Endodermal cell (in vitro differentiated cells): ENCODE measurements around the gene TBX15. TPM values are rescaled to one million over a fixed set of nuclear protein-coding genes. Genes with fewer than 3 reads are reported as not detected.
A peak's percentile ranks its signal among the peaks of the same experiment; 100 is the strongest.

Experiments
- DNase-seq: peaks from one replicate; pipeline ENCODE4 v3.0.0-alpha.2; 2017
- H3K27ac ChIP-seq: 2 replicates; pipeline ENCODE4 v1.5.1; 2013; ENCODE audit warnings: mild to moderate bottlenecking, low read depth, low read length, moderate library complexity
- H3K27me3 ChIP-seq: 2 replicates; pipeline ENCODE4 v1.6.1; 2013; ENCODE audit warnings: mild to moderate bottlenecking, low read length, moderate library complexity; ENCODE audit not compliant: insufficient read depth, control insufficient read depth, poor library complexity, severe bottlenecking
- H3K36me3 ChIP-seq: 2 replicates; pipeline ENCODE4 v1.7.0; 2013; ENCODE audit warnings: mild to moderate bottlenecking, low read length, moderate library complexity; ENCODE audit not compliant: control insufficient read depth, insufficient read depth
- H3K4me1 ChIP-seq: one replicate; pipeline ENCODE4 v1.7.0; 2013; ENCODE audit warnings: low read length; ENCODE audit not compliant: control insufficient read depth, insufficient read depth
- H3K4me3 ChIP-seq: 2 replicates; pipeline ENCODE4 v1.5.1; 2013; ENCODE audit warnings: mild to moderate bottlenecking, low read length, moderate library complexity
- H3K9ac ChIP-seq: 2 replicates; pipeline ENCODE4 v1.6.1; 2013; ENCODE audit warnings: mild to moderate bottlenecking, low read length, moderate library complexity; ENCODE audit not compliant: poor library complexity, severe bottlenecking; ENCODE audit errors: extremely low read depth
- H3K9me3 ChIP-seq: 2 replicates; pipeline ENCODE4 v1.6.1; 2013; ENCODE audit warnings: mild to moderate bottlenecking, low read length, moderate library complexity; ENCODE audit not compliant: control insufficient read depth
- H3K27ac Mint-ChIP-seq: 2 replicates; pipeline ENCODE4 v1.8.0; 2020; ENCODE audit warnings: mixed read lengths
- H3K27me3 Mint-ChIP-seq: 2 replicates; pipeline ENCODE4 v1.8.0; 2021; ENCODE audit warnings: mild to moderate bottlenecking, mixed read lengths; ENCODE audit not compliant: insufficient read depth
- H3K36me3 Mint-ChIP-seq: 2 replicates; pipeline ENCODE4 v1.8.0; 2020; ENCODE audit warnings: low read depth, mixed read lengths
- H3K4me1 Mint-ChIP-seq: 2 replicates; pipeline ENCODE4 v1.8.0; 2020; ENCODE audit warnings: mixed read lengths
- H3K4me3 Mint-ChIP-seq: 2 replicates; pipeline ENCODE4 v1.8.0; 2020; ENCODE audit warnings: mild to moderate bottlenecking, moderate library complexity, mixed read lengths
- H3K9me3 Mint-ChIP-seq: 2 replicates; pipeline ENCODE4 v1.8.0; 2020; ENCODE audit warnings: mild to moderate bottlenecking, mixed read lengths
- CTCF ChIP-seq: fragments of 200-600 bp; sonication (generic); conservative IDR thresholded peaks from 2 replicates; pipeline ENCODE4 v1.5.0; 2021; ENCODE audit warnings: antibody characterized with exemption, mild to moderate bottlenecking
- WGBS, 2 experiments: methylation state at CpG; one replicate each; pipeline versions ENCODE4 v1.1.5 to v1.1.7; 2013; ENCODE audit warnings: missing lambda C conversion rate in 2 of 2, mixed read lengths in 1 of 2; ENCODE audit not compliant: insufficient coverage in 1 of 2, insufficient read length in 1 of 2; 5-methylcytosine and 5-hydroxymethylcytosine counted together
- long read RNA-seq, 4 experiments: library from polyadenylated mRNA in 2 of 4; library from RNA in 1 of 4; library from capped mRNA in 1 of 4; stranded (forward) in 3 of 4; unstranded in 1 of 4; transcript quantifications; one replicate each; pipeline ENCODE4 v2.0.0, GENCODE V29; 2020 to 2021; ENCODE audit warnings: inconsistent platforms in 1 of 4
- polyA plus RNA-seq, 2 experiments: library from polyadenylated mRNA; stranded (reverse); fragments of 50-300 nt; gene quantifications; one replicate each; pipeline ENCODE4 v1.2.3, GENCODE V29; 2013
- total RNA-seq, 2 donors: library from RNA; stranded (reverse); fragmentation: NEBNext Ultra II Directional in 1 of 2; extraction: Animal tissue kit (Norgen Biotek cat#: 25700) in 1 of 2; gene quantifications; 2 replicates in 1 of 2; 3 replicates in 1 of 2; pipeline ENCODE4 v1.2.1, GENCODE V29; 2021

Gene TBX15
- under 1 TPM in 1 of 2 donors, not detected in 1; 0.09 TPM for total RNA-seq
- 3.6 TPM for polyA plus RNA-seq (2013, experiment 1 of 2)
- 2.9 TPM for polyA plus RNA-seq (2013, experiment 2 of 2)
- long read RNA-seq, experiment 1 = 0 reads
- long read RNA-seq, experiment 2 = 0 reads
- long read RNA-seq, experiment 3 = 0 reads
- long read RNA-seq, experiment 4 = 0 reads

- Histone ChIP-seq H3K9me3 (peaks cover 5% of the 10 kb centered on the region), H3K4me3 (peak within 1 kb of the TSS; percentile 69), H3K27ac (no peak within 1 kb of the TSS), H3K4me1 (peaks cover 8% of the 10 kb centered on the region), H3K27me3 (peaks cover 100% of the 10 kb centered on the region), H3K36me3 (no peaks in the 10 kb centered on the region), H3K9ac (no peak within 1 kb of the TSS)
- H3K27ac Mint-ChIP-seq = no peak within 1 kb of the TSS
- H3K36me3 Mint-ChIP-seq = no peaks in the 10 kb centered on the region
- H3K4me1 Mint-ChIP-seq = peaks cover 44% of the 10 kb centered on the region
- H3K4me3 Mint-ChIP-seq = peak within 1 kb of the TSS; percentile 48
- WGBS, 2 experiments = 8 to 20% methylated on average over 7 to 31 of the region's 31 CpGs
- H3K9me3 Mint-ChIP-seq = peaks cover 3% of the 10 kb centered on the region
- DNase-seq = peak; percentile 87
- peaks cover 100% of the 10 kb centered on the region for H3K27me3 Mint-ChIP-seq
- no peak for TF ChIP-seq CTCF
Measured at GRCh38 chr1:118988186-118989005, at the start of gene TBX15. TBX15 (minus strand) TSS chr1:118988343; CDS start chr1:118987795, 548 bp downstream.

- no peak overlapping the region for H3K27ac ChIP-seq
- H3K27me3 ChIP-seq = no peaks in the 10 kb centered on the region
- H3K4me3 ChIP-seq = no peak overlapping the region
- no peak overlapping the region for H3K9ac ChIP-seq
- DNase-seq = no peak
- no peaks in the 10 kb centered on the region for H3K4me1 Mint-ChIP-seq
- no peaks in the 10 kb centered on the region for H3K9me3 Mint-ChIP-seq
- no peak overlapping the region for H3K27ac Mint-ChIP-seq
- no peaks in the 10 kb centered on the region for H3K36me3 ChIP-seq
- no peaks in the 10 kb centered on the region for H3K27me3 Mint-ChIP-seq
- TF ChIP-seq CTCF = no peak
- no peaks in the 10 kb centered on the region for H3K9me3 ChIP-seq
- H3K4me1 ChIP-seq = no peaks in the 10 kb centered on the region
- no peaks in the 10 kb centered on the region for H3K36me3 Mint-ChIP-seq
- no peak overlapping the region for H3K4me3 Mint-ChIP-seq
Measured at GRCh38 chr1:119034359-119034758, 46.2 kb upstream of the TBX15 start.

- TF ChIP-seq CTCF = no peak
- Histone ChIP-seq H3K4me3 (no peak overlapping the region), H3K9ac (no peak overlapping the region), H3K4me1 (no peaks in the 10 kb centered on the region), H3K27me3 (no peaks in the 10 kb centered on the region), H3K36me3 (no peaks in the 10 kb centered on the region), H3K9me3 (no peaks in the 10 kb centered on the region), H3K27ac (no peak overlapping the region)
- DNase-seq = no peak
- Mint-ChIP-seq H3K36me3 (no peaks in the 10 kb centered on the region), H3K27ac (no peak overlapping the region), H3K4me1 (no peaks in the 10 kb centered on the region), H3K27me3 (no peaks in the 10 kb centered on the region), H3K4me3 (no peak overlapping the region), H3K9me3 (no peaks in the 10 kb centered on the region)
- WGBS, 2 experiments = 94 to 99% methylated on average over 20 to 22 of the region's 22 CpGs
Measured at GRCh38 chr1:119032986-119033385, 44.8 kb upstream of the TBX15 start.
